K562 (cell line): ENCODE results near the gene TMED4. TPM values are rescaled to one million over a fixed set of nuclear protein-coding genes. Genes with fewer than 3 reads are reported as not detected.
A peak's percentile ranks its signal among the peaks of the same experiment; 100 is the strongest.

ENCODE experiments used
- ASH1L ChIP-seq: fragments of 450-650 bp; IDR thresholded peaks from 2 replicates; pipeline ENCODE4 v1.6.1; 2018; ENCODE audit warnings: borderline replicate concordance, mild to moderate bottlenecking, low read depth; ENCODE audit not compliant: partially characterized antibody
- BCOR ChIP-seq: fragments of 450-650 bp; IDR thresholded peaks from 2 replicates; pipeline ENCODE4 v1.6.1; 2016
- BDP1 ChIP-seq: IDR thresholded peaks from 3 replicates; pipeline ENCODE4 v1.6.1; 2011; ENCODE audit not compliant: insufficient read length, insufficient read depth
- BRD4 ChIP-seq: fragments of 200-600 bp; sonication (generic); IDR thresholded peaks from 2 replicates; pipeline ENCODE4 v1.6.1; 2017; ENCODE audit warnings: inconsistent platforms
- BRF2 ChIP-seq: IDR thresholded peaks from 3 replicates; pipeline ENCODE4 v1.6.1; 2011; ENCODE audit warnings: borderline replicate concordance, mild to moderate bottlenecking; ENCODE audit not compliant: insufficient read length, insufficient read depth
- DDX20 ChIP-seq: fragments of 450-650 bp; IDR thresholded peaks from 2 replicates; pipeline ENCODE4 v1.6.1; 2016; ENCODE audit warnings: missing genetic modification characterization, low read depth, mild to moderate bottlenecking, missing compliant biosample characterization, moderate library complexity
- DMBX1 ChIP-seq: fragments of 250-450 bp; sonication (Bioruptor Pico); IDR thresholded peaks from 2 replicates; pipeline ENCODE4 v1.8.0; 2022; ENCODE audit warnings: inconsistent platforms, mild to moderate bottlenecking, moderate library complexity, borderline replicate concordance
- E4F1 ChIP-seq: fragments of 250-450 bp; sonication (Bioruptor Pico); IDR thresholded peaks from 2 replicates; pipeline ENCODE4 v1.5.0; 2021; ENCODE audit warnings: mild to moderate bottlenecking, borderline replicate concordance
- GATAD2B ChIP-seq: fragments of 450-650 bp; IDR thresholded peaks from 2 replicates; pipeline ENCODE4 v1.6.1; 2017; ENCODE audit warnings: mild to moderate bottlenecking, borderline replicate concordance
- ILF3 ChIP-seq: fragments of 450-650 bp; IDR thresholded peaks from 2 replicates; pipeline ENCODE4 v1.6.1; 2018; ENCODE audit warnings: antibody characterized with exemption, mild to moderate bottlenecking, moderate library complexity, borderline replicate concordance
- JUN ChIP-seq, 2 experiments: sonication (generic) in 1 of 2; formaldehyde crosslinking in 1 of 2; IDR thresholded peaks; 2 replicates each; pipeline versions ENCODE4 v1.6.1 to v1.8.0; 2012 to 2022; ENCODE audit warnings: borderline replicate concordance in 2 of 2, mild to moderate bottlenecking in 2 of 2, improper control_type of control experiment in 1 of 2, low read depth in 1 of 2, low read length in 1 of 2, missing genetic modification reagents in 1 of 2
- NBN ChIP-seq: fragments of 450-650 bp; IDR thresholded peaks from 2 replicates; pipeline ENCODE4 v1.6.1; 2016; ENCODE audit warnings: low read depth, mild to moderate bottlenecking
- RB1 ChIP-seq: fragments of 450-650 bp; IDR thresholded peaks from 2 replicates; pipeline ENCODE4 v1.6.1; 2017; ENCODE audit warnings: low read depth, mild to moderate bottlenecking
- RBBP5 ChIP-seq: fragments of 200-600 bp; sonication (generic); IDR thresholded peaks from 2 replicates; pipeline ENCODE4 v1.6.1; 2012; ENCODE audit warnings: borderline replicate concordance, mild to moderate bottlenecking, low read length, control low read depth, inconsistent platforms; ENCODE audit not compliant: insufficient read depth, poor library complexity, severe bottlenecking
- RBM14 ChIP-seq: fragments of 200-400 bp; formaldehyde crosslinking; IDR thresholded peaks from 2 replicates; pipeline ENCODE4 v1.6.1; 2018; ENCODE audit warnings: low read depth, mild to moderate bottlenecking, low read length, moderate library complexity, borderline replicate concordance; ENCODE audit not compliant: insufficient read depth
- RBM22 ChIP-seq: fragments of 200-400 bp; formaldehyde crosslinking; IDR thresholded peaks from 2 replicates; pipeline ENCODE4 v1.6.1; 2018; ENCODE audit warnings: low read length, low read depth; ENCODE audit not compliant: poor library complexity, severe bottlenecking
- SMAD3 ChIP-seq: fragments of 450-650 bp; formaldehyde crosslinking; conservative IDR thresholded peaks from 2 replicates; pipeline ENCODE4 v1.4.0; 2020; ENCODE audit warnings: mild to moderate bottlenecking
- SMARCA4 ChIP-seq: fragments of 450-650 bp; IDR thresholded peaks from 2 replicates; pipeline ENCODE4 v1.6.1; 2016
- SNAPC5 ChIP-seq: fragments of 250-450 bp; sonication (Bioruptor Pico); IDR thresholded peaks from 2 replicates; pipeline ENCODE4 v1.8.0; 2021; ENCODE audit warnings: moderate library complexity, mild to moderate bottlenecking, inconsistent platforms
- TCF3 ChIP-seq: sonication (generic); formaldehyde crosslinking; IDR thresholded peaks from 2 replicates; pipeline ENCODE4 v1.4.0; 2020; ENCODE audit warnings: mild to moderate bottlenecking, missing genetic modification reagents
- TCF7L2 ChIP-seq: fragments of 150-350 bp; IDR thresholded peaks from 2 replicates; pipeline ENCODE4 v1.6.1; 2016; ENCODE audit warnings: low read depth, mild to moderate bottlenecking, low read length, moderate library complexity
- THAP7 ChIP-seq: fragments of 250-450 bp; sonication (Bioruptor Pico); IDR thresholded peaks from 2 replicates; pipeline ENCODE4 v1.5.0; 2021
- TRIM24 ChIP-seq, 2 experiments: fragments of 450-650 bp; IDR thresholded peaks; 2 replicates each; pipeline ENCODE4 v1.6.1; 2016
- ZNF3 ChIP-seq: fragments of 250-450 bp; sonication (Bioruptor Pico); IDR thresholded peaks from 2 replicates; pipeline ENCODE4 v1.5.0; 2021; ENCODE audit warnings: mild to moderate bottlenecking, moderate library complexity
- ZNF41 ChIP-seq: fragments of 250-450 bp; sonication (Bioruptor Pico); conservative IDR thresholded peaks from 2 replicates; pipeline ENCODE4 v1.4.0; 2020; ENCODE audit warnings: mild to moderate bottlenecking
- polyA plus RNA-seq, 8 experiments: library from polyadenylated mRNA; depleted of rRNA in 4 of 8; stranded (reverse) in 5 of 8; unstranded in 3 of 8; fragments of >200 nt; fragmentation: Nextera tagmentation in 2 of 8; fragmentation: Illumina TruSeq in 1 of 8; extraction: Ambion mirVana in 2 of 8; extraction: Trizol in 1 of 8; gene quantifications; 2 replicates each; pipeline versions ENCODE4 v1.2.1 to v1.2.3, GENCODE V29; 2011 to 2014; ENCODE audit warnings: inconsistent platforms in 1 of 8, missing spikeins in 1 of 8
- total RNA-seq, 7 experiments: library from RNA; depleted of rRNA in 6 of 7; stranded (reverse); fragments of >200 nt in 6 of 7; fragmentation: Illumina TruSeq in 2 of 7; extraction: Trizol in 2 of 7; gene quantifications; 2 replicates each; pipeline versions ENCODE4 v1.2.1 to v1.2.3, GENCODE V29; 2011 to 2021; ENCODE audit warnings: low replicate concordance in 1 of 7

Gene TMED4
- total and polyA plus RNA-seq, 9 of the 15 experiments (the other 6 are each of a cell fraction or from before 2014, with no cell fraction given) = 20.3 to 64.0 (median 42.1) TPM

- TF ChIP-seq DMBX1 (peak; percentile 57; the same call in 1 of the 2 replicates), BCOR (no peak), BRD4 (no peak), SNAPC5 (CRISPR knock-in tag) (no peak), THAP7 (CRISPR knock-in tag) (no peak), NBN (peak; percentile 100), ILF3 (no peak), DDX20 (tag) (no peak), TCF3 (CRISPR knock-in tag) (peak; percentile 26; the same call in 1 of the 2 replicates), RBM14 (no peak), SMAD3 (no peak), ASH1L (peak; percentile 88), GATAD2B (no peak), BDP1 (no peak), RB1 (peak; percentile 85), BRF2 (no peak), E4F1 (CRISPR knock-in tag) (no peak), ZNF3 (CRISPR knock-in tag) (no peak), SMARCA4 (no peak), JUN (IDR thresholded peaks at IDR 0.05; ENCODE audit: borderline replicate concordance, low read depth, low read length) (peak; percentile 69; the same call in 1 of the 2 replicates), JUN (CRISPR knock-in tag; IDR thresholded peaks at IDR 0.05; ENCODE audit: borderline replicate concordance) (no peak), TRIM24 (IDR thresholded peaks at IDR 0.05) (no peak; a peak in 1 of 4 replicates), TCF7L2 (peak; percentile 60), RBBP5 (peak; percentile 83), RBM22 (peak; percentile 29), ZNF41 (CRISPR knock-in tag) (0 out of 2 replicates have a peak, but pooled peaks have one; percentile 35)
These were observed 24.5 kb upstream of the TMED4 start, which contains the start of gene OGDH (continued) for GRCh38 chr7:44606341-44607140.
